Measurements from ENCODE around the gene UCN2. TPM values are rescaled to one million over a fixed set of nuclear protein-coding genes. Genes with fewer than 3 reads are reported as not detected.

Gene UCN2
- total RNA-seq, 1 experiment from 2014 or later: 0.49 TPM

DNA sequence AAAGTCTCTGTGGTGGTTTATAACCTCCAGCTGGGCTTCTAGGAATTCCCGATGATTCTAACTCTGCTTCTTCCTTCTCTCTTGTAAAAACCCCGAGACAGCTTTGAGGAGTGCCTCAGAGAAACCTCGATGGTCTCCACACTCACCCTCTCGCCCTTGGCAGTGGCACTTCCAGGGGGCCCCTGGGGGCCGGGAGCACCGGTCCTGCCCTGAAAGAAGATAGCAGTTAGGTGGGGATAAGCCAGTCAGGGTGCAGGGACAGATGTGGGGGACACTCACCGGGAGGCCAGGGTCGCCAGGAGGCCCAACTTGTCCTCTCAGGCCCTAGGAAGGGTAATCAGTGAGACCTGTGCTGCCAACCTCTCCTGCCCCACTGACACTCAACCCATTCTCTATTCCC is 21.8 kb upstream of the UCN2 start:
- no TSS peak for BruUV-seq (replicated peaks)
- POLR2A ChIA-PET (ENCODE audit: low non-redundant PET): no interaction called here
- H3K4me3 ChIP-seq (ENCODE audit: low read depth, low read length, poor library complexity, severe bottlenecking): no peak overlapping the region
- H3K9me3 ChIP-seq (ENCODE audit: low read depth, low read length, poor library complexity, severe bottlenecking): no peaks in the 10 kb centered on the region
- no peaks in the 10 kb centered on the region for H3K27me3 ChIP-seq (replicated peaks; ENCODE audit: insufficient read depth, low read depth, low read length, poor library complexity)
- intact Hi-C loops (cut with micrococcal nuclease; ENCODE audit: unreplicated experiment): no loop called here
- DNase-seq (ENCODE audit: low spot score): no peak
- TF ChIP-seq EZH2 (IDR thresholded peaks at IDR 0.05; ENCODE audit: borderline replicate concordance, low read depth, low read length, poor library complexity, severe bottlenecking) (no peak), CTCF (conservative IDR thresholded peaks at IDR 0.05; ENCODE audit: low read depth, low read length) (no peak)
- CTCF ChIA-PET: no interaction called here
- H3K27ac ChIP-seq (ENCODE audit: low read depth, low read length, poor library complexity, severe bottlenecking): no peak overlapping the region
- no peaks in the 10 kb centered on the region for H3K36me3 ChIP-seq (ENCODE audit: insufficient read depth, low read length, poor library complexity, severe bottlenecking)
- H3K4me1 ChIP-seq (ENCODE audit: insufficient read depth, low read length, poor library complexity, severe bottlenecking): no peaks in the 10 kb centered on the region

- DNase-seq (ENCODE audit: low spot score): no peak
- H3K4me1 ChIP-seq (ENCODE audit: insufficient read depth, low read length, poor library complexity, severe bottlenecking): no peaks in the 10 kb centered on the region
- no peaks in the 10 kb centered on the region for H3K9me3 ChIP-seq (ENCODE audit: low read depth, low read length, poor library complexity, severe bottlenecking)
- TF ChIP-seq CTCF (conservative IDR thresholded peaks at IDR 0.05; ENCODE audit: low read depth, low read length) (no peak), EZH2 (IDR thresholded peaks at IDR 0.05; ENCODE audit: borderline replicate concordance, low read depth, low read length, poor library complexity, severe bottlenecking) (no peak)
- ChIA-PET CTCF (no interaction called here), POLR2A (ENCODE audit: low non-redundant PET) (no interaction called here)
- H3K27me3 ChIP-seq (replicated peaks; ENCODE audit: insufficient read depth, low read depth, low read length, poor library complexity): no peaks in the 10 kb centered on the region
- no peak overlapping the region for H3K4me3 ChIP-seq (ENCODE audit: low read depth, low read length, poor library complexity, severe bottlenecking)
- H3K27ac ChIP-seq (ENCODE audit: low read depth, low read length, poor library complexity, severe bottlenecking): no peak overlapping the region
- BruUV-seq (replicated peaks): no TSS peak
- no peaks in the 10 kb centered on the region for H3K36me3 ChIP-seq (ENCODE audit: insufficient read depth, low read length, poor library complexity, severe bottlenecking)
- intact Hi-C loops (cut with micrococcal nuclease; ENCODE audit: unreplicated experiment): no loop called here
Observed at GRCh38 chr3:48584836-48585235, 21.3 kb upstream of the UCN2 start.

- ChIA-PET CTCF (no interaction called here), POLR2A (ENCODE audit: low non-redundant PET) (no interaction called here)
- H3K9me3 ChIP-seq (ENCODE audit: low read depth, low read length, poor library complexity, severe bottlenecking): no peaks in the 10 kb centered on the region
- no peaks in the 10 kb centered on the region for H3K4me1 ChIP-seq (ENCODE audit: insufficient read depth, low read length, poor library complexity, severe bottlenecking)
- intact Hi-C loops (cut with micrococcal nuclease; ENCODE audit: unreplicated experiment): no loop called here
- no peaks in the 10 kb centered on the region for H3K27me3 ChIP-seq (replicated peaks; ENCODE audit: insufficient read depth, low read depth, low read length, poor library complexity)
- H3K27ac ChIP-seq (ENCODE audit: low read depth, low read length, poor library complexity, severe bottlenecking): no peak overlapping the region
- DNase-seq (ENCODE audit: low spot score): no peak
- H3K4me3 ChIP-seq (ENCODE audit: low read depth, low read length, poor library complexity, severe bottlenecking): no peak overlapping the region
- BruUV-seq (replicated peaks): no TSS peak
- TF ChIP-seq EZH2 (IDR thresholded peaks at IDR 0.05; ENCODE audit: borderline replicate concordance, low read depth, low read length, poor library complexity, severe bottlenecking) (no peak), CTCF (conservative IDR thresholded peaks at IDR 0.05; ENCODE audit: low read depth, low read length) (no peak)
- no peaks in the 10 kb centered on the region for H3K36me3 ChIP-seq (ENCODE audit: insufficient read depth, low read length, poor library complexity, severe bottlenecking)
Observed at GRCh38 chr3:48581621-48582481, 18.3 kb upstream of the UCN2 start.
